SK-N-MC (cell line): ENCODE results near the gene NKX1-1.

Experiments
- DNase-seq: peaks from one replicate; pipeline ENCODE4 v3.0.0-alpha.2; 2011; ENCODE audit warnings: low read depth, low spot score
- H3K27ac ChIP-seq: fragments of 200-600 bp; sonication (generic); 2 replicates; pipeline ENCODE4 v1.5.1; 2016; ENCODE audit warnings: mixed run types
- H3K36me3 ChIP-seq: fragments of 200-600 bp; sonication (generic); 2 replicates; pipeline ENCODE4 v1.6.1; 2017; ENCODE audit warnings: antibody characterized with exemption, low read length, mixed read lengths; ENCODE audit not compliant: insufficient read depth
- H3K4me3 ChIP-seq: fragments of 200-600 bp; sonication (generic); 2 replicates; pipeline ENCODE4 v1.5.1; 2016
- H3K9ac ChIP-seq: fragments of 200-600 bp; sonication (generic); 2 replicates; pipeline ENCODE4 v1.8.0; 2017; ENCODE audit warnings: mixed run types, mixed read lengths; ENCODE audit not compliant: insufficient read length
- H3K9me3 ChIP-seq: fragments of 200-600 bp; sonication (generic); 2 replicates; pipeline ENCODE4 v1.6.1; 2017; ENCODE audit warnings: low read depth, mild to moderate bottlenecking, antibody characterized with exemption, low read length, moderate library complexity, mixed read lengths
- EZH2 ChIP-seq: fragments of 200-600 bp; sonication (generic); IDR thresholded peaks from one replicate; pipeline ENCODE4 v1.6.1; 2017; ENCODE audit warnings: antibody characterized with exemption
- FOXP2 ChIP-seq: optimal IDR thresholded peaks from 2 replicates; pipeline ENCODE3; 2011; ENCODE audit warnings: mild to moderate bottlenecking, moderate library complexity; ENCODE audit not compliant: insufficient read depth; ENCODE audit errors: extremely low read length, control extremely low read depth
- POLR2AphosphoS5 ChIP-seq: IDR thresholded peaks from 2 replicates; pipeline ENCODE4 v1.6.1; 2012; ENCODE audit warnings: mild to moderate bottlenecking, low read depth, low read length, borderline replicate concordance

Gene NKX1-1

DNA sequence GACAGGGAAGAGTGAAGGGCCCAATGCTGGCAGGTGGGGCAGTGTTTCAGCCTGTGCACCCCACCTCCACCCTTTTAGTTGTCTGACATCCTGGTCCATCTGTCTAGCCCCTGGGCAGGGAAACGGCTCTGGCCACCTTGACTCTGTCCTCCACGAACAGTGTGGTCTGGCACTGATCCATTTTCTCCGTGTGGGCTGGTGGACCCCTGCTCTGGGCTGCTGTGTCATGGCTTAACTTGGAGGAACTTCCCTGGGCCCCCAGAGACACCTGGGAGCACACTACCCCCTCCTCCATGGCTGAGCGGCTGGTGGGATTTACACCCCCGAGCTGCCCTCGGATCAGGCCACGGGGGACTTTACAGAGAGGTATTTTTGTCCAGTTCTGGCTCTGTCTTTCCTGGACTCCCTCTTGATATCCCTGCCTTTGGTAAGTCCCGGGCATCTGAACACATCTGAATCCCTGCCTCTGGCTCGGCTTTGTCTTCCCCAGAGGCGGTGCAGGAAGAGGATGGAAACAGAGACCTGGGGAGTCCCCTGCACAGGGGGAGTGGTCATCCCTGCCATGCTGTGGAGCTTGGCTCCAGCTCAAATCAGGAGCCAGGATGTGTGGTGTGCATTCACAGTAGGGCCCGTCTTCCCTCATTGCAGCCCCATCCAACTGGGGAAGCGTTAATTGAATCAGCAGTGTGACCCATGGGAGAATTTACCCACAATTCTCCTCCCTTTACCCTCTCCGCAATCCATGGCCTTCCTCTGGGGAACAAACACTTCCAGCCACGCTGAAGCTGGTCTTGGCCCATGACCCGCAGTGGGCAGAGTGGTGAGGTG is 6.3 kb upstream of the NKX1-1 start:
- Histone ChIP-seq H3K36me3 (no peaks in the 10 kb centered on the region), H3K9ac (no peak overlapping the region), H3K27ac (no peak overlapping the region), H3K4me3 (no peak overlapping the region), H3K9me3 (no peaks in the 10 kb centered on the region)
- no peak for TF ChIP-seq POLR2AphosphoS5
- TF ChIP-seq EZH2, result no peak
- no peak for TF ChIP-seq FOXP2
- DNase-seq, result no peak

DNA sequence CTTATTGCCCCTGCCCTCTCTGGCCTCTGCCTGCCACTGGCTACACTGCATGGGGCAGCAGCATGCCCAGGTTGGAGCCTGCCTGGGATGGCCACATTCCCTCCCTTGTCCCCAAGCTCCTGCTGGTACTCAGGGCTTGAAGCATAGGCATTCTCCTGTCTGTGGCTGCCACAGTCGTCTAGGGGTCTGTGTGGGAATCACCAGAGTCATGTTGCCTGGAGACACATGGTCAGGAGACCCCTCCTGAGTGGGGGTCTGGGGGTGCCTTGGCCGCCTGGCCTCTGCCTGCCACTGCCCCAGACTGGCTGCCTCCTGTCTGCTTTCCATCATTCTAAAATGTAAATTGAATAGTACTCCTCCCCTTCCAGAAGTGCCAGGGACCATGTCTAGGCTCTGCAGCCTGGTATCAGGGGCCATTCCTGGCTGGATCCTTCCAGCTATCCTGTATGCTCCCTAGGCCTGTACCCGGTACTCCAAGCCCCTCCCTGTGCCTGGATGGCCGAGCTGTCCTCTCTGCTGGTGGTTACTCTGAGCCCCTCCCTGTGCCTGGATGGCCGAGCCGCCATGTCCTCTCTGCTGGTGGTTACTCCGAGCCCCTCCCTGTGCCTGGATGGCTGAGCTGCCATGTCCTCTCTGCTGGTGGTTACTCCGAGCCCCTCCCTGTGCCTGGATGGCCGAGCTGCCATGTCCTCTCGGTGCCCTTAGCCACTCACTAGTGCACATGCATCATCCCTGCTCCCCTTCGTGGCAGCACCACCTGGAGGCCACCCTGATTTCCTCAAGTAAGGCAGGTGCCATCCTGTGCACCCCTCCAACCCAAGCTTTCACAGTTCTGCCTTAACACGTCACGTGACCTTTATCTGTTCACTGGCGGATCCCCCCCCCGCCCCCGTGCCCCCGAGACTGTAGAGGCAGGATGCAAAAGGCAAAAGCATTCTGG is 5.5 kb upstream of the NKX1-1 start:
- Histone ChIP-seq H3K36me3 (no peaks in the 10 kb centered on the region), H3K9me3 (no peaks in the 10 kb centered on the region), H3K9ac (no peak overlapping the region), H3K4me3 (no peak overlapping the region), H3K27ac (no peak overlapping the region)
- no peak for DNase-seq
- no peak for TF ChIP-seq EZH2
- TF ChIP-seq FOXP2, result no peak
- TF ChIP-seq POLR2AphosphoS5, result no peak

DNA sequence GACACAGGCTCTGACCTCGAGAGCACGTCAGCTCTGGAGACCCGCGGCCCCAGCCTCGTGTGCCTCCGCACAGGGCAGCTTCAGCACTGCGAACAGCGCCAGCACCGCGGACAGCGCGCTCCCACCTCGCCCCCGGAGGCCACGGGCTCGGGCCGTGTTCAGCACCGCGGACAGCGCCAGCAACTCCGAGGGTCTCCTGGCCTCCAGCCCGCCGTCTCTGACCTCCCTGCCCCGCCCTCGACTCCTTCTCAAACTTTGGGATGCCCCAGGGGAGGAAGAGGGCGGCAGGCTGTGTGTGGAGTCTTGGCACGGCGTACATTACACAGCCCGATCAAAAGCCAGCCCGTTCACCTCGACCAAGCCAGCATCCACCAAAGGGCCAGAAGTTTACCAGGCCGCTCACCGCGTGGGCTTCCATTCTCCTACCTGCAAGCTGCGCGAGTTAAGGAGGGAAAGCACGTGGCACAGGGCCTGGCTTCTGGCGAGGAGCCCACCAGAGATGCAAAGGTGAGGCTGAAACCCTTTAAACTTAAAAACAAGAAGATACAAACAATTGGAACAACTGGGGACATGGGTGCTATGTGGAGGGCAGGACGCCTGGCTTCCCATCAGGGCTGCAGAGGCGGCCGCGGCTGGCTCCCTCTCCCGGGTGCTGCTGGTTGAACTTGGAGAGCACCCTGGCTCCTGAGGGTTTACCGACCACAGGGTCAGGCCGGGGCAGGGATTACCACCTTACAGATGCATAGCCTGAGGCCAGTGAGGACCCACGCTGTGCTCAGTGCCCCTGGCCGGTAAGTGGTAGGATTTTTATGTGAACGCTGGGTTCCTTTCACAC is 4.5 kb upstream of the NKX1-1 start:
- no peak overlapping the region for H3K4me3 ChIP-seq
- DNase-seq, result no peak
- TF ChIP-seq FOXP2 (peak; percentile 60), EZH2 (no peak), POLR2AphosphoS5 (peak; percentile 26; the same call in 1 of the 2 replicates)

DNA sequence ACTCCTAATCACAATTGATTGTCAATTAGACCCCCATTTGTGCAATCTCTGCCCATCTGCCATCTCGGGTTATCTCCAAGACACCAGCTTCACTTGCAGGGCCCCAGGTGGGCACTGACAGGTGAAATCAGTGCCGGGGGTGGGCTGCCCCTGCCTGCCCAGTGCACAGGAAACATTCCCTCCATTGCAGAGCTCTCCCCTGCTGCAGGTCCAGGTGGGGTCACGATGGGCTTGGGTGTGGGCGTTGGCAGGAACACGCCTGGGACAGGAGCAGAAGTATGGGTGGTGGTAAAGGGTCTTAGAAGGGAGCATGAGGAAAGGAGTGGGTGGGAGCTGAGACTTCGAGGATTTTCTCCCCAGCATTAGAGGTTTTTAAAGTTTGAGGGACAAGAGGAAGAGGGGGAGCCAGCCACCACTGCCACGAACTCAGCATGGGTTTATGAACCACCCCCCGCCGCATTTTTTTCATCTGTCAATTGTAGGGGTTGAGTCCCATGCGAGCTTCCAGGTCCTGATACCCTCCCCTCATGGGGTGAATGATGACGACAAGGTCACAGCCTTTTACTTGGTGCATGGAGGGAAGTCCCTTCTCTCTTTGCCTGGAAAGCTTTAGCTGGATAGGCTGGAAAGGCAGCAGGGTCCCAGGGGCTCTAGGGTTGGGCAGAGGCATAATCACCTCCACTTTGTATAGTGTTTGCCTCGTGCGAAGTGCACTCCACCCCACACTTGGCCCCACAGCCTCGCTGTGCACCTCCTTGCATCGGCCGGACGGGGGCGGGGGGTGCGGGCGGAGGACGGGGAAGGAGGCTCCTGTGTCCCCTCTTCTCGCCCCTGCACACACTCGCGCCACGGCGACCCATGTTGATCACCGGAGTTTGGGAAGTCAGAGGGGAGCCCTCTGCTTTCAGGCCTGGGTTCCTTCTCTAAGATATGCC is 3.5 kb upstream of the NKX1-1 start:
- TF ChIP-seq FOXP2, result no peak
- TF ChIP-seq POLR2AphosphoS5, result no peak
- TF ChIP-seq EZH2, result no peak
- Histone ChIP-seq H3K4me3 (no peak overlapping the region), H3K27ac (no peak overlapping the region), H3K36me3 (no peaks in the 10 kb centered on the region), H3K9me3 (no peaks in the 10 kb centered on the region), H3K9ac (no peak overlapping the region)
- DNase-seq, result no peak

More for the DNA sequence above, 4.5 kb upstream of the NKX1-1 start:
- no peak overlapping the region for H3K27ac ChIP-seq
- H3K36me3 ChIP-seq, result no peaks in the 10 kb centered on the region
- no peaks in the 10 kb centered on the region for H3K9me3 ChIP-seq
- H3K9ac ChIP-seq, result no peak overlapping the region

DNA sequence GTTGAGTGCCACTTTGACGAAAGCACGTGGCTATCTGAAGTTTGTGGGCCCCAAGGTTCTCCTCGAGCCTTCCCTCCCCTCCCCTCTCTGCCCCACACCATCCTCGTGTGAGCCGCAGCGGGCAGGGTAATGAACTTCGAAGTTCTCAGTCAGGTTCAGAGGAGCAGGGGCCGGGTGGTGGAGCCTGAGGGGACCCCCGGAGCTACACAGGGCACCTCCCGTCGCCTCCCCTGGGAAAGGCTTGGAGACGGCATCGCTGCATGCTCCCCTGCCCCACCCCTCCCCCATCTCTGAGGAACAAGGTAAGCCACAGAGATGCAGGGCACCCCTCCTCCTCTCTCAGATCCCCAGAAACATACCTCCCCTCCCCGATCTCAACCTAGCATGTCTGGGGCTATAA is 2.8 kb upstream of the NKX1-1 start:
- Histone ChIP-seq H3K9me3 (no peaks in the 10 kb centered on the region), H3K27ac (no peak overlapping the region), H3K4me3 (no peak overlapping the region), H3K36me3 (no peaks in the 10 kb centered on the region), H3K9ac (no peak overlapping the region)
- TF ChIP-seq EZH2, result no peak
- TF ChIP-seq FOXP2, result no peak
- TF ChIP-seq POLR2AphosphoS5, result no peak
- DNase-seq, result no peak

DNA sequence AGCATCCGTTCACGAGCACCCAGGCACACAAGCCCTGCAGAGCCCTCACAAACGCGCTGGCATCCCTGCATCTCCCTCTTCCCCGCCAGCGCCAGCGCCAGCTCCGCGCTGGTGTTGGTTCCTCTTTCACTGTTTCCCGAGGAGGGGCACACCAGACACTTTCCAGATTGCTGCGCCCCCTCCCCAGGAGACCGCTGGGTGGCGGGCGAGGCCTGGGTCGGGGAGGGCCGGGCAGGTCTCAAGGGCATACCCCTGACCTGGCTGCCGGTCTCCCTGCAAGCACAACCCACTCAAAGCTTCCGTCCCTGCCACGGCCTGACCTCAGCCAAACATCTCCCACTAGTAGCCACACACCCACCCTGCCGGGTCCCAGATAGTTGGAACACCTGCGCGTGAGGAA is 2.2 kb upstream of the NKX1-1 start:
- H3K9ac ChIP-seq, result no peak overlapping the region
- H3K27ac ChIP-seq, result no peak overlapping the region
- no peak for DNase-seq
- no peaks in the 10 kb centered on the region for H3K9me3 ChIP-seq
- TF ChIP-seq FOXP2 (no peak), POLR2AphosphoS5 (no peak), EZH2 (no peak)
- H3K36me3 ChIP-seq, result no peaks in the 10 kb centered on the region
- H3K4me3 ChIP-seq, result no peak overlapping the region
